ENCODE measurements around the gene ARRDC3. TPM values are rescaled to one million over a fixed set of nuclear protein-coding genes. Genes with fewer than 3 reads are reported as not detected.
A peak's percentile ranks its signal among the peaks of the same experiment; 100 is the strongest.

The ARRDC3 gene, protein sequence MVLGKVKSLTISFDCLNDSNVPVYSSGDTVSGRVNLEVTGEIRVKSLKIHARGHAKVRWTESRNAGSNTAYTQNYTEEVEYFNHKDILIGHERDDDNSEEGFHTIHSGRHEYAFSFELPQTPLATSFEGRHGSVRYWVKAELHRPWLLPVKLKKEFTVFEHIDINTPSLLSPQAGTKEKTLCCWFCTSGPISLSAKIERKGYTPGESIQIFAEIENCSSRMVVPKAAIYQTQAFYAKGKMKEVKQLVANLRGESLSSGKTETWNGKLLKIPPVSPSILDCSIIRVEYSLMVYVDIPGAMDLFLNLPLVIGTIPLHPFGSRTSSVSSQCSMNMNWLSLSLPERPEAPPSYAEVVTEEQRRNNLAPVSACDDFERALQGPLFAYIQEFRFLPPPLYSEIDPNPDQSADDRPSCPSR
- 40.5 and 45.9 TPM in 2 replicates for total RNA-seq (2014; rRNA removed; shearing (Covaris generic); ENCODE audit: low replicate concordance)

GRCh38 chr5:91383027-91383955 lies at the start of gene ARRDC3:
ARRDC3 (minus strand) TSS chr5:91383317; CDS start chr5:91383092, 225 bp downstream.
- in situ Hi-C loops (cut with HindIII; ENCODE audit: low pct_unique_long_range_greater_than_20kb, low sequenced_read_pairs): loop anchor here (5.0 kb wide), 1 partner anchor 71 kb away; no protein-coding TSS in a partner anchor
- DNase-seq (ENCODE audit: low read depth): peak; percentile 98

GRCh38 chr5:91430949-91431348 lies 47.8 kb upstream of the ARRDC3 start:
- no peak for DNase-seq (ENCODE audit: low read depth)
- in situ Hi-C loops (cut with HindIII; ENCODE audit: low pct_unique_long_range_greater_than_20kb, low sequenced_read_pairs): no loop called here

DNA sequence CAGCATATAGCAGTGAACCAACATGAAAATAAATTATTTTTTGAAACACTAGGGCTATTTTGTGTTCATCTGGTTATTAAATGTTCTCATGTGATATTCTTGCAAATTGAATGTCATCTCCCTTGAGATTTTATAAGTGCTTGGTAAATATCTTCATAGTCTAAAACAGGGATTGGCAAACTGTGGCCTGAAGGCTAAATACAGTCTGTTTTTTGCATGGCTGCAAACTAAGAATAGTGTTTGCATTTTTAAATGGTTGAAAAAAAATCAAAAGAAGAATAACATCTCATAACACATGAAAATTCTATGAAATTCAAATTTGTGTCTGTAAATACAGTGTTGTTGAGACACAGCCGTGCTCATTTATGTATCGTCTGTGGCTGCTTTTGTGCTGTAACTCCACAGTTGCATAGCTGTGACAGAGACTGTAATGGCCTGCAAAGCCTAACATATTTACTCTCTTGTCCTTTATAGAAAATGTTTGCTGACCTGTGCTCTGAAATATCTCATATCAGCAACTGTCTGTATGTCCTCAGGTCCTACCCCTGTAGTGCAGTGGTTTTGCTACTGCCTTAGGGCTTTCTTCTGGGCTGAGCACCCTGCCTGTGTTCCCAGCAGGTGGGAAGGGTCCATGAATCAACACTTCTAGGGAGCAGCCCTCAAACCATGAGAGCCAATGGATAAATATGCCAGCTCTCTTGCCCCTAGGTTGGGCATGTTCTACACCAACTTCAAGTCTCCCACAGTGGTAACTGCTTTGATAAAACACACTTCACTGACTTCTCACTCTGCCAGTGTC lies 41.7 kb upstream of the ARRDC3 start:
- no peak for DNase-seq (ENCODE audit: low read depth)
- in situ Hi-C loops (cut with HindIII; ENCODE audit: low pct_unique_long_range_greater_than_20kb, low sequenced_read_pairs): no loop called here

- in situ Hi-C loops (cut with HindIII; ENCODE audit: low pct_unique_long_range_greater_than_20kb, low sequenced_read_pairs): no loop called here
- DNase-seq (ENCODE audit: low read depth): no peak
Measured at GRCh38 chr5:91423871-91424270, 40.8 kb upstream of the ARRDC3 start.

DNA sequence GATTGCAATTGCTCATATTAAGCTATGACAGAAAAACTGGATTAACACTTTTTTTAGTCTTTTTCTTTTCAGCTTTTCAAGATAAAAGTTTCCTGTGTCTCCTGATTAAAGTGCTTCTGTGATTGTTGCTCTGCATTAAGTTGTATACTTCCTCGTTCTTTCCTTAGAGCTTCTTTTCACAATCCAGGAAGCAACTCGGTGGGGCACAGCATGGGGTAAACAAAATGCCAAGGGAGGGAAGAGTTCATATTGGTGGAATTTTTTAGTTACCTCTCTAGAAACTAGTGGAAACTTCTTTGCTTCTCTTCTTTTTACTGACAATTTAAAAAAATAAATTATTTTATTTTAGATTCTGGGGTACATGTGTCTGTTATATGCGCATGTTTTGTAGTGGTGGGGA lies 37.8 kb upstream of the ARRDC3 start:
- in situ Hi-C loops (cut with HindIII; ENCODE audit: low pct_unique_long_range_greater_than_20kb, low sequenced_read_pairs): no loop called here
- no peak for DNase-seq (ENCODE audit: low read depth)

DNA sequence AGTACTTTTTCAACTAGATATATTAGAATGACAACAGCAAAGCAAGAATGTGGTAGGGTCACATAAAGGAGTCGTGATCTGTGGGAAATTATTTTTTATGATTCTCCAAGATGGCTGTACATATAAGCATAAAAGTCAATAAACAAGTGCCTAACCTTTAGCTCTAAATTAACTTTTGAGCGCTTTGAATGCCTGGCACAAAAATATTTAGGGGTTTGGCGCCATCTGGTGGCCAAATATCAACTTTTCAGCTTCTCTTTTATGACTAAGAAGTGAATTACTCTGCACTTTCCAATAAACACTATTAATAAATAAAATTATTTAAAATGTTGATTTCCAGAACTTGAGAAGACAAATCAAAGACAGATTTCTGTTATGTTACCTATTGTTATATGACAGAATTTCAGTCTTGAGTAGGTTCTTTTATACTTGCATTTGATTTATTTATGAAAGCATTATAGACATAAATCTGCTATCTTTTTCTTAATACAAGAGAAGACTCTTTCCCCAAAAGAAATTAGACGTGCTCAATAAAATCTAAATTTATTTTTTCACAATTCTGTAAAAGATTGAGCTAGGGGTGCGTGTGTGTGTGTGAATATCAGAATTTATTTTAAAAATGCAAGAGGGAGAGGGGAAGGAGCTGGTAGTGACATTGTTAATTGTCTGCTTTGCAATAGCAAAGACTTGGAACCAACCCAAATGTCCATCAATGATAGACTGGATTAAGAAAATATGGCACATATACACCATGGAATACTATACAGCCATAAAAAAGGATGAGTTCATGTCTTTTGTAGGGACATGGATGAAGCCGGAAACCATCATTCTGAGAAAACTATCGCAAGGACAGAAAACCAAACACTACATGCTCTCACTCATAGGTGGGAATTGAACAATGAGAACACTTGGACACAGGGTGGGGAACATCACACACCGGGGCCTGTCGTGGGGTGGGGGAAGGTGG lies 36.7 kb upstream of the ARRDC3 start:
- in situ Hi-C loops (cut with HindIII; ENCODE audit: low pct_unique_long_range_greater_than_20kb, low sequenced_read_pairs): no loop called here
- DNase-seq (ENCODE audit: low read depth): peak; percentile 40

DNA sequence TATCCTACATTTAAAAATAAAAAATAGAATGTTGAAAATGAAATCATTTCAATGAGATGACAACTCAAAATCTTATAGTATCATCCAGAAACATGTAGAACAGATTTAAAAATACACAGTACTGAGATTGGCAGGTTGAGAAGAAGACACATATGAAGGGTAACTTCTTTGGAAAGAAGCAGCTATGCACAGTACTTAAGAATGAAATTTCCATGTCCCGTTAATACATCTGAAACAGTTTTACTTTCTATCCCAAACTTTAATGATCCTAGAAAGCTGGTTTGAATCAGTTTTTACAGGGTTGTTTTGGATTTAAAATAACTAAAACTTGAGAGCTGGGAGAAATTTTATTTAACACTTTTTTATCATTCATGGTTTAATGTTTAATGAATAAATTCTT lies 36.0 kb upstream of the ARRDC3 start:
- no peak for DNase-seq (ENCODE audit: low read depth)
- in situ Hi-C loops (cut with HindIII; ENCODE audit: low pct_unique_long_range_greater_than_20kb, low sequenced_read_pairs): no loop called here

GRCh38 chr5:91418158-91418557 lies 35.0 kb upstream of the ARRDC3 start:
- DNase-seq (ENCODE audit: low read depth): peak; percentile 49
- in situ Hi-C loops (cut with HindIII; ENCODE audit: low pct_unique_long_range_greater_than_20kb, low sequenced_read_pairs): no loop called here

DNA sequence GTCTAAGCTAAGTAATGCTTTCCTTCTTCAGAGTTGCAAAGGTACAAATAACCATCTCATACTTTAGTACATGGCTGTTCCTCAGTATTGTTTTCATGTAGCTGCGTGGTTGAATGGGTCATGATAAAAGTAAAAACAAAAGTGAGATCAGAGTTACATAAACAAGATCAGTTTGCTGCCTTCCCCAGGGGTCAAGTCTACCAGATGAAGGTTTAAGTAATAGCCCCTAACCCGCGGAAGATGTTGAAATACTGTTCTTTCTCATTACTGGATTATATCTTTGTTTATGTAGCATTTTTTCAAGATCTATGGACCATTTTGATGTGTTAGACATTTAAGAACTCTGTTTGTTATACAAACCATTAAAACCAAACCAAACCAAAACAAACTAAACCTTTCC lies 34.1 kb upstream of the ARRDC3 start:
- DNase-seq (ENCODE audit: low read depth): peak; percentile 16
- in situ Hi-C loops (cut with HindIII; ENCODE audit: low pct_unique_long_range_greater_than_20kb, low sequenced_read_pairs): no loop called here

- in situ Hi-C loops (cut with HindIII; ENCODE audit: low pct_unique_long_range_greater_than_20kb, low sequenced_read_pairs): no loop called here
- no peak for DNase-seq (ENCODE audit: low read depth)
Measured at GRCh38 chr5:91416491-91416890, 33.4 kb upstream of the ARRDC3 start.

GRCh38 chr5:91409304-91409703 lies 26.2 kb upstream of the ARRDC3 start:
- no peak for DNase-seq (ENCODE audit: low read depth)
- in situ Hi-C loops (cut with HindIII; ENCODE audit: low pct_unique_long_range_greater_than_20kb, low sequenced_read_pairs): no loop called here

DNA sequence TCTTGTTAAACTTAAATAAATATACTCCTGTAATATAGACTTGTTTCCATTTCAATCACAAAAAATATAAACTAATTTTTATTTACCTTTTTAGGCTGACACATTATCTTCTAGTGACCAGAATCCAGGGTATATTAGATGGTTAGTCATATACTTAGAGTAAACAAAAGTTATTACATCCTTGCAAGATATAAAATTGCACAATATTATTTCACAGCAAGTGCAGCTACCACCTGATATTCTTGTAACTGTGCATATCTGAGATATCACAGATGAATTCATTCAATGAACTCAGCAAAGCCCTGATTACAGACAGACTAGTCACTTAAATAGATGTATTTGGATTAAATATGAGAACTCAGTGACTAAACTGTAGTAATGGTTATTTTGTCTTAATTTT lies 25.6 kb upstream of the ARRDC3 start:
- DNase-seq (ENCODE audit: low read depth): no peak
- in situ Hi-C loops (cut with HindIII; ENCODE audit: low pct_unique_long_range_greater_than_20kb, low sequenced_read_pairs): no loop called here

DNA sequence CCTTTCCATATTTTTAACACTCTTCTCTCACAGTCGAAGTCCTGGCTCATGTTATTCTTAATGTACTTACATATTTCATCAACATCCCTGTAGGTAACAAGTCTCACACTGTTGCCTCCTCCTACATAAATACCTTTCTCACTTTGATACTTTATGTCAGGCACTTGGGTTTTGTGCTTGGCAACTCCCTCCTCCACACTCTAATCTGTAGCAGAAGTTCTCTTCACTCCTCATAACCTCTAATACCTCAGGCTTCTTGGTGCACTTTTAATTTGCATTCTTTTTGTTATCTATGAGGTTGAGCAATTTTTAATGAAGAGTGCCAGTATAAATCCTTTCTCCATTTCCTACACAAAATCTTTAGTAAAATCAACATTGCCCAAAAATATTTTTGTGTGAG lies 24.1 kb upstream of the ARRDC3 start:
- in situ Hi-C loops (cut with HindIII; ENCODE audit: low pct_unique_long_range_greater_than_20kb, low sequenced_read_pairs): no loop called here
- DNase-seq (ENCODE audit: low read depth): no peak

- in situ Hi-C loops (cut with HindIII; ENCODE audit: low pct_unique_long_range_greater_than_20kb, low sequenced_read_pairs): no loop called here
- no peak for DNase-seq (ENCODE audit: low read depth)
Measured at GRCh38 chr5:91403438-91403837, 20.3 kb upstream of the ARRDC3 start.

- no peak for DNase-seq (ENCODE audit: low read depth)
- in situ Hi-C loops (cut with HindIII; ENCODE audit: low pct_unique_long_range_greater_than_20kb, low sequenced_read_pairs): no loop called here
Measured at GRCh38 chr5:91401175-91401574, 18.1 kb upstream of the ARRDC3 start.

GRCh38 chr5:91397791-91398190 lies 14.7 kb upstream of the ARRDC3 start:
- no peak for DNase-seq (ENCODE audit: low read depth)
- in situ Hi-C loops (cut with HindIII; ENCODE audit: low pct_unique_long_range_greater_than_20kb, low sequenced_read_pairs): no loop called here

- in situ Hi-C loops (cut with HindIII; ENCODE audit: low pct_unique_long_range_greater_than_20kb, low sequenced_read_pairs): no loop called here
- peak; percentile 70 for DNase-seq (ENCODE audit: low read depth)
Measured at GRCh38 chr5:91390268-91390667, 7.2 kb upstream of the ARRDC3 start.

Data from Caki2 (cell line).